ENCODE data around the gene CBLC. TPM values are rescaled to one million over a fixed set of nuclear protein-coding genes. Genes with fewer than 3 reads are reported as not detected.
"Not testable (repeated sequence)": the region's sequence is repeated elsewhere in the genome, so short reads cannot be mapped to it uniquely, and the experiment has no call there.

CBLC gene
- polyA plus RNA-seq, 6 donors from 2014 or later, result not detected

GRCh38 chr19:44781694-44782093, 4.0 kb downstream of the CBLC start:
- not testable (repeated sequence) for H3K9me3 Mint-ChIP-seq; H3K36me3 Mint-ChIP-seq; ATAC-seq (ENCODE audit: low read depth in 2 of 2); H3K4me3 Mint-ChIP-seq; H3K27ac Mint-ChIP-seq; DNase-seq
- peaks cover 6 to 16% (median 13%) of the 10 kb centered on the region in 3 donors for H3K4me1 Mint-ChIP-seq
- peaks cover 3 to 22% (median 5%) of the 10 kb centered on the region in 3 donors for H3K27me3 Mint-ChIP-seq

- DNase-seq (no peak), ATAC-seq (ENCODE audit: low read depth in 2 of 2) (no peak)
- Mint-ChIP-seq H3K4me3 (no peak overlapping the region), H3K27ac (peak overlapping the region in 1 of 6 donors; percentile 39), H3K4me1 (peaks cover 6 to 16% (median 13%) of the 10 kb centered on the region in 3 donors), H3K9me3 (no peaks in the 10 kb centered on the region), H3K36me3 (no peaks in the 10 kb centered on the region), H3K27me3 (peaks cover 3 to 22% (median 5%) of the 10 kb centered on the region in 3 donors)
Observed at GRCh38 chr19:44782729-44783128, 5.0 kb downstream of the CBLC start.

- Mint-ChIP-seq H3K27ac (no peak overlapping the region), H3K9me3 (no peaks in the 10 kb centered on the region), H3K4me3 (peak overlapping the region in 1 of 8 donors; percentile 29), H3K4me1 (peaks cover 6 to 16% (median 13%) of the 10 kb centered on the region in 3 donors), H3K36me3 (no peaks in the 10 kb centered on the region), H3K27me3 (peaks cover 3 to 22% (median 5%) of the 10 kb centered on the region in 3 donors)
- no peak for DNase-seq
- ATAC-seq (ENCODE audit: low read depth in 2 of 2), result no peak
Observed at GRCh38 chr19:44783545-44783944, 5.9 kb downstream of the CBLC start.

GRCh38 chr19:44785271-44785670, 7.6 kb downstream of the CBLC start:
- peaks cover 6 to 13% (median 12%) of the 10 kb centered on the region in 3 donors for H3K4me1 Mint-ChIP-seq

GRCh38 chr19:44785993-44786392, 8.3 kb downstream of the CBLC start:
- no peaks in the 10 kb centered on the region for H3K9me3 Mint-ChIP-seq
- H3K36me3 Mint-ChIP-seq, result no peaks in the 10 kb centered on the region
- no peak overlapping the region for H3K4me3 Mint-ChIP-seq
- peaks cover 6 to 13% (median 12%) of the 10 kb centered on the region in 3 donors for H3K4me1 Mint-ChIP-seq
- no peak overlapping the region for H3K27ac Mint-ChIP-seq
- ATAC-seq (ENCODE audit: low read depth in 2 of 2) (no peak), DNase-seq (no peak)
- H3K27me3 Mint-ChIP-seq, result peaks cover 0 to 15% (median 3%) of the 10 kb centered on the region in 3 donors

More at GRCh38 chr19:44785271-44785670, 7.6 kb downstream of the CBLC start:
- H3K9me3 Mint-ChIP-seq, result no peaks in the 10 kb centered on the region
- no peak for ATAC-seq (ENCODE audit: low read depth in 2 of 2)
- H3K27ac Mint-ChIP-seq, result no peak overlapping the region
- no peak overlapping the region for H3K4me3 Mint-ChIP-seq
- peaks cover 0 to 15% (median 3%) of the 10 kb centered on the region in 3 donors for H3K27me3 Mint-ChIP-seq
- DNase-seq, result no peak
- H3K36me3 Mint-ChIP-seq, result no peaks in the 10 kb centered on the region

GRCh38 chr19:44788971-44789370, 11.3 kb downstream of the CBLC start:
- no peaks in the 10 kb centered on the region for H3K9me3 Mint-ChIP-seq
- DNase-seq (no peak), ATAC-seq (ENCODE audit: low read depth in 2 of 2) (no peak)
- peak overlapping the region in 1 of 6 donors; percentile 86 for H3K27ac Mint-ChIP-seq
- no peaks in the 10 kb centered on the region for H3K36me3 Mint-ChIP-seq
- peaks cover 10 to 15% (median 15%) of the 10 kb centered on the region in 3 donors for H3K4me1 Mint-ChIP-seq
- H3K27me3 Mint-ChIP-seq, result peaks cover 0 to 4% (median 3%) of the 10 kb centered on the region in 3 donors
- H3K4me3 Mint-ChIP-seq, result no peak overlapping the region

GRCh38 chr19:44789943-44790483, 12.3 kb downstream of the CBLC start:
- Mint-ChIP-seq H3K4me3 (no peak overlapping the region), H3K27me3 (no peaks in the 10 kb centered on the region), H3K4me1 (peaks cover 4 to 8% (median 8%) of the 10 kb centered on the region in 3 donors), H3K36me3 (no peaks in the 10 kb centered on the region), H3K27ac (no peak overlapping the region), H3K9me3 (no peaks in the 10 kb centered on the region)
- ATAC-seq (ENCODE audit: low read depth in 2 of 2), result no peak
- no peak for DNase-seq

- peak overlapping the region in 3 of 6 donors; percentile 20 to 56 (median 27) for H3K27ac Mint-ChIP-seq
- H3K4me1 Mint-ChIP-seq, result peaks cover 17 to 30% (median 20%) of the 10 kb centered on the region in 3 donors
- H3K36me3 Mint-ChIP-seq, result no peaks in the 10 kb centered on the region
- H3K4me3 Mint-ChIP-seq, result no peak overlapping the region
- peak; percentile 76 to 84 for ATAC-seq (ENCODE audit: low read depth in 2 of 2)
- no peaks in the 10 kb centered on the region for H3K27me3 Mint-ChIP-seq
- H3K9me3 Mint-ChIP-seq, result no peaks in the 10 kb centered on the region
- DNase-seq, result no peak
Observed at GRCh38 chr19:44792281-44792680, 14.6 kb downstream of the CBLC start.

GRCh38 chr19:44794610-44795009, 16.9 kb downstream of the CBLC start:
- Mint-ChIP-seq H3K9me3 (no peaks in the 10 kb centered on the region), H3K36me3 (no peaks in the 10 kb centered on the region), H3K4me3 (peak overlapping the region in 2 of 8 donors; percentile 10 to 59), H3K4me1 (peaks cover 19 to 33% (median 24%) of the 10 kb centered on the region in 3 donors), H3K27me3 (no peaks in the 10 kb centered on the region), H3K27ac (peak overlapping the region in 1 of 6 donors; percentile 15)
- ATAC-seq (ENCODE audit: low read depth in 2 of 2) (no peak), DNase-seq (no peak)

- H3K4me1 Mint-ChIP-seq, result peaks cover 25 to 35% (median 28%) of the 10 kb centered on the region in 3 donors
- peak overlapping the region in 4 of 6 donors; percentile 12 to 83 (median 46) for H3K27ac Mint-ChIP-seq
- H3K36me3 Mint-ChIP-seq, result no peaks in the 10 kb centered on the region
- DNase-seq (no peak), ATAC-seq (ENCODE audit: low read depth in 2 of 2) (peak in 1 of 2 donors; percentile 22)
- H3K4me3 Mint-ChIP-seq, result peak overlapping the region in 6 of 8 donors; percentile 30 to 85 (median 75)
- no peaks in the 10 kb centered on the region for H3K9me3 Mint-ChIP-seq
- H3K27me3 Mint-ChIP-seq, result no peaks in the 10 kb centered on the region
Observed at GRCh38 chr19:44795398-44795987, 17.8 kb downstream of the CBLC start.

- Mint-ChIP-seq H3K4me1 (peaks cover 26 to 35% (median 28%) of the 10 kb centered on the region in 3 donors), H3K4me3 (peak overlapping the region in 5 of 8 donors; percentile 30 to 82 (median 74)), H3K9me3 (no peaks in the 10 kb centered on the region), H3K27ac (peak overlapping the region in 1 of 6 donors; percentile 68), H3K27me3 (no peaks in the 10 kb centered on the region), H3K36me3 (no peaks in the 10 kb centered on the region)
- no peak for DNase-seq
- ATAC-seq (ENCODE audit: low read depth in 2 of 2), result no peak
Observed at GRCh38 chr19:44796701-44797115, 19.0 kb downstream of the CBLC start.

- Mint-ChIP-seq H3K36me3 (no peaks in the 10 kb centered on the region), H3K4me3 (peak overlapping the region in 2 of 8 donors; percentile 57 to 68), H3K9me3 (peaks cover 0 to 3% (median 0%) of the 10 kb centered on the region in 7 donors), H3K4me1 (peaks cover 20 to 28% (median 23%) of the 10 kb centered on the region in 3 donors), H3K27ac (peak overlapping the region in 4 of 6 donors; percentile 37 to 69 (median 52)), H3K27me3 (peaks cover 0 to 13% (median 7%) of the 10 kb centered on the region in 3 donors)
- ATAC-seq (ENCODE audit: low read depth in 2 of 2) (no peak), DNase-seq (no peak)
Observed at GRCh38 chr19:44799627-44800346, 22.1 kb downstream of the CBLC start.

- H3K36me3 Mint-ChIP-seq, result no peaks in the 10 kb centered on the region
- peak overlapping the region in 2 of 6 donors; percentile 7 to 66 for H3K27ac Mint-ChIP-seq
- H3K27me3 Mint-ChIP-seq, result peaks cover 0 to 13% (median 7%) of the 10 kb centered on the region in 3 donors
- ATAC-seq (ENCODE audit: low read depth in 2 of 2) (peak; percentile 97 to 98), DNase-seq (peak; percentile 61)
- peaks cover 19 to 24% (median 22%) of the 10 kb centered on the region in 3 donors for H3K4me1 Mint-ChIP-seq
- peaks cover 0 to 3% (median 0%) of the 10 kb centered on the region in 7 donors for H3K9me3 Mint-ChIP-seq
- H3K4me3 Mint-ChIP-seq, result no peak overlapping the region
Observed at GRCh38 chr19:44800461-44800860, 22.8 kb downstream of the CBLC start.

All from naive B cell (primary cell).